Measurements from ENCODE around the gene GNG4.

DNA sequence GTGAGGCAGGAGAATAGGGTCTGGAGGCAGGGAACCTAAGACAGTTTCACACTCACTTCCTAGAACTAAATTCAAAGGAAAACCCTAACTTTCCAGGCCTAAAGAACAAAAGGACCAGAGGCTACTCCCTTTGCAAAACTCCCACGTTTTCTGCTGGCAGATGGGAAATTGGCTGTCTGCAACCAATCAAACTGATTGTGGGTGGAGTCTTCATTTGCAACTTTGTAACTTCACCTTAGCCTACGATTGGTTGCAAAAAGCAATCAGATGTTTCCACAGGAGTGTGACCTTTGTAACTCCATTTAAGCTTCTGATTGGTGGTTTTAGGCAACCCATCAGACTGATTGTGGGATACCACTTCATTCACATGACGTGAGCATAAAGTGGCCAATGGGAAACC, 19.7 kb upstream of the GNG4 start:
- TF ChIP-seq, protein P1, sequence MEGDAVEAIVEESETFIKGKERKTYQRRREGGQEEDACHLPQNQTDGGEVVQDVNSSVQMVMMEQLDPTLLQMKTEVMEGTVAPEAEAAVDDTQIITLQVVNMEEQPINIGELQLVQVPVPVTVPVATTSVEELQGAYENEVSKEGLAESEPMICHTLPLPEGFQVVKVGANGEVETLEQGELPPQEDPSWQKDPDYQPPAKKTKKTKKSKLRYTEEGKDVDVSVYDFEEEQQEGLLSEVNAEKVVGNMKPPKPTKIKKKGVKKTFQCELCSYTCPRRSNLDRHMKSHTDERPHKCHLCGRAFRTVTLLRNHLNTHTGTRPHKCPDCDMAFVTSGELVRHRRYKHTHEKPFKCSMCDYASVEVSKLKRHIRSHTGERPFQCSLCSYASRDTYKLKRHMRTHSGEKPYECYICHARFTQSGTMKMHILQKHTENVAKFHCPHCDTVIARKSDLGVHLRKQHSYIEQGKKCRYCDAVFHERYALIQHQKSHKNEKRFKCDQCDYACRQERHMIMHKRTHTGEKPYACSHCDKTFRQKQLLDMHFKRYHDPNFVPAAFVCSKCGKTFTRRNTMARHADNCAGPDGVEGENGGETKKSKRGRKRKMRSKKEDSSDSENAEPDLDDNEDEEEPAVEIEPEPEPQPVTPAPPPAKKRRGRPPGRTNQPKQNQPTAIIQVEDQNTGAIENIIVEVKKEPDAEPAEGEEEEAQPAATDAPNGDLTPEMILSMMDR (IDR thresholded peaks at IDR 0.05; ENCODE audit: extremely low read depth in 1 of 2, insufficient read depth in 1 of 2, low read depth in 1 of 2, low read length in 2 of 2): no peak
- TF ChIP-seq FOS (IDR thresholded peaks at IDR 0.05; ENCODE audit: borderline replicate concordance, insufficient read depth, low read length): no peak
- no peak for TF ChIP-seq POLR2A (IDR thresholded peaks at IDR 0.05; ENCODE audit: low read depth, low read length)
- TF ChIP-seq, protein P2, sequence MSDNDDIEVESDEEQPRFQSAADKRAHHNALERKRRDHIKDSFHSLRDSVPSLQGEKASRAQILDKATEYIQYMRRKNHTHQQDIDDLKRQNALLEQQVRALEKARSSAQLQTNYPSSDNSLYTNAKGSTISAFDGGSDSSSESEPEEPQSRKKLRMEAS (IDR thresholded peaks at IDR 0.05; ENCODE audit: insufficient read depth, insufficient read length): no peak
- TF ChIP-seq EZH2 (IDR thresholded peaks at IDR 0.05; ENCODE audit: borderline replicate concordance, low read depth, low read length, severe bottlenecking): no peak
- TF ChIP-seq JUN (IDR thresholded peaks at IDR 0.05; ENCODE audit: borderline replicate concordance, insufficient read depth, insufficient read length, low read depth): no peak
- TF ChIP-seq POLR2AphosphoS5 (IDR thresholded peaks at IDR 0.05; ENCODE audit: insufficient read depth, low read depth, low read length): no peak
- TF ChIP-seq MYC (IDR thresholded peaks at IDR 0.05; ENCODE audit: low read depth, low read length): no peak

Data from endothelial cell of umbilical vein (primary cell).